Stimulated activated CD4-positive, alpha-beta T cell treated with anti-CD3 and anti-CD28 coated beads, Interleukin-2, amount 100 ng/mL, for 48 hours (primary cell): ENCODE results near the gene LYRM4.

ENCODE experiments used
- DNase-seq, 2 donors: peaks; one replicate each; pipeline ENCODE4 v3.0.0-alpha.2; 2020

Gene LYRM4

DNA sequence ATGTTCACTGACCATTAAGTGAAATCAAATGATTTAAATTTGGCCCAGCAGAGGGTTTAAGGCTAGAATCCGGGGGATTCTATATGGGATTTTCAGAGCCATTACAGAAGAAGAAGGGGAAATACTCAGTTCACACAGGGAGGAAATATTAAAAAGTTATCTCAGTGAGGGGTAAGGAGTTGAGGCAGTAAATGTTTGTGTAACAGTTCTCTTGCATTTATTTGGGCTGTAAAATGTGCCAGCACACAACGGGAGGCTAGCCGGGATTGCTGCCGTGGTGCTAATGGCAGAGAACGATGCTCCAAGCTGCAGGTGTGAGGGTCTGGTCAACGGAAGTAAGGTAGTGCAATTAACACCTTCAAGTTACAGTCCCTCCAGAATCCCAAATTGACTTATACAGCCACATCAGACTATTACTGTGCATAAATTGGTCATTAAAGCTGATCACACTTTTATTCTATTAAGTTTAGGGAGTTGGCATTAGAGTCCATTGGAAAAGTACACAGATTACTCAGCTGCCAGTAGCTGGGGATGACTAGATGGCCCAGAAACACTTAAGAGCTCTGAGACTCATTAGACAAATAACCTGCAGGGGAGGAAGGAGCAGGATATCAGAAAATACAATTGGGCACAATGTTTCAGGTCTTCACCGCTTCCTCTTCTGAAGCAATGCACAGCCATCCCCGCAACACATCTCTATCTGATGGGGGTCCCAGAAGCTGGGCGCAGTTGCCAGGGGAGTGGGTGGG, 144.3 kb downstream of the LYRM4 start:
- DNase-seq = no peak

DNA sequence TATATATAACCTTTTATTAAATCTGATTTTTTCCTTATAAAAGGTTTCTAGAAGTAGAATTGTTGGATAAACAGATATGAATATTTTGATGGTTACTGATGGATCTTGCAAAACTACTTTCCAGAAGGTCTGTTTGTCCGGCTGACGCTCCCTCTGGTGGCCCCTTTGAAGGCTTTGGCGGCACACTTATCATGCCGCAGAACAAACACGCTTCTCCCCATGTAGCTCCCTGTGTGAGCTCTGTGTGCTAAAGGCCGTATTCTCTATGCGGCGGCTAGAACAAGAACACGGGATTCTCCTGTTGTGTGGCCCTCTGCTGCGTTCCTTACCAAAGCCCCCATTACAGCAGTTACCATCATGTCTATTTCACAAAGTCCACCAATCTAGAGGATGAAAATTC, 145.6 kb downstream of the LYRM4 start:
- no peak for DNase-seq

DNA sequence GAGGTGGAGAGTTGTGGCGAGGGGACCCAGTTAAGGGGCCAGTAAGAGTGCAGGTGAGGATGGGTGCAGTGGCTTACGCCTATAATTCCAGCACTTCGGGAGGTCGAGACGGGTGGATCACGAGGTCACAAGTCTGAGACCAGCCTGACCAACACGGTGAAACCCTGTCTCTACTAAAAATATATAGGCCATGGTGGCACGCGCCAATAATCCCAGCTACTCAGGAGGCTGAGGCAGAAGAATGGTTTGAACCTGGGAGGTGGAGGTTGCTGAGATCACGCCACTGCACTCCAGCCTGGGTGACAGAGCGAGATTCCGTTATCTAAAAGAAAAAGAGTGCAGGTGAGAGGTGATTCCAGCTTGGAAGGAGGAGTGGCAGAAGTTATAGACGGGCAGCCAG, 147.7 kb downstream of the LYRM4 start:
- no peak for DNase-seq

DNA sequence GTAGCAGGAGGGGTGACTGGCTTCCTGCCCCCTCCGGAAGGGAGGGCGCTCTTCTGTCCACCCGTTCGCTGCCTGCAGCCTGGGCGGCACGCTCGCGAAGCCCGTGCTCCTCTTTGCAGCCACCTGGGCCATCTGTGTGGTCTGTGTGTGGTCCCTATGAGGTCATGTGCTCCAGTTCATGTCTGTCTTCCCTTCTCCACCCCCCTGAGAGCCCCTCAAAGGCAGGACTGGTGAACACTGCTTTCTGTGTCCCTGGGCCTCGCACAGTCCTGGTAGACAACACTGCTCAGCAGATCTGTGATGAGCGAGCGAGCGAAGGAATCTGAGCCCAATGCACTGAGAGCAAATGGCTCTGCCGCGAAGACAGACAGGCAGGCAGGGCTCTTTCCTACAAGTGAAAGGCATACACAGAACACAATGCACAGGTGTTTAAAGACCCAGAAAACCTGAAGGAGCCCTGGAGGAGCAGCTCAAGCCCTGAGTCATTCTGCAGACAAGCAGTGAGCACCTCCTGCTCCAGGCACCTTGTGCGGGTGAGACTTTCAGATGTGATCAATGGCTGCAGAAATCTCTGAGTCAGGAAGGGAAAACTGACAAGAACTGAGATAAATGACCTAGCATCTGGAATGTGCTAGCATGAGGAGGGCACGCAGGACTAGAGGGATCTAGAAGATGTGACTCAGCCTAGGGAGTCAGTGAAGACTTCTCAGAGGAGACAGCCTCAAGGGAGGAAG, 148.5 kb downstream of the LYRM4 start:
- DNase-seq = no peak

DNA sequence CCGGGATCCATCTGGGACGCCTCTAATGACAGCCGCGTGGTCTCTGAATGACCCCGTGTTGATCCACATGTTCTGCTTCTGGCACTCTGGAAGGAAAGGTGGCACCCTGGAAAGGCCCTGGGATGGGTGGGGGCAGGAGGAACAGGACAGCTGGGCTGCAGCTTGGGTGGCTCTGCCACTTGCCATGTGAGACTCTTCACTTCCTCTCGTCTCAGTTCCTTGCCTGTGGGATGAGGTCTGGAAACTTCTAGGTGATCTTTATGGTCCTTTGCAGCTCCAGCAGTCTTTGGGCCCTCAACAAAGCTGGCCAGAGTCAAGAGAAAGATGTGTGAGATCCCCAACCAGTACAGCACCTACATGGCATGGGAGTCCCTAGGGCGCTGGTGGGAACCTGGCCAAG, 149.1 kb downstream of the LYRM4 start:
- DNase-seq = no peak

DNA sequence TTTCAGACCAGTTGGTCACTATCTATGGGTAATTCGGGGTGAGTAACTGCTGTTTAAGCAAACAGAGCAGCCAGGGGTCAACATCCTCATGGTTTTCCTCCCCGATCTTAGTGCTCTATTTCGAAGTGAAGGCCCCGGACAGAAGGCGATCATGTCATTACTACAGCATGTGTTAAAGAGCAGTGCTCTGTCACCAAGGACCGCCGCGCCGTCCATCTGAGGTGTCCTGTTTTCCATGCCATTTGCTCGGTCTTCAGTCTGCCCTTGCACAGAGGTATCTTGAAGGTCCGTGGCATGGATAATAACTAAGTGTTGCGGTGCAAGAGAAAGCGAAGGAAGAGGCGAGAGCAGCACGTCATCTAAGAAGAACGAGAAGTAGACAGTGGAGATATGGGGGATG, 150.5 kb downstream of the LYRM4 start:
- no peak for DNase-seq

DNA sequence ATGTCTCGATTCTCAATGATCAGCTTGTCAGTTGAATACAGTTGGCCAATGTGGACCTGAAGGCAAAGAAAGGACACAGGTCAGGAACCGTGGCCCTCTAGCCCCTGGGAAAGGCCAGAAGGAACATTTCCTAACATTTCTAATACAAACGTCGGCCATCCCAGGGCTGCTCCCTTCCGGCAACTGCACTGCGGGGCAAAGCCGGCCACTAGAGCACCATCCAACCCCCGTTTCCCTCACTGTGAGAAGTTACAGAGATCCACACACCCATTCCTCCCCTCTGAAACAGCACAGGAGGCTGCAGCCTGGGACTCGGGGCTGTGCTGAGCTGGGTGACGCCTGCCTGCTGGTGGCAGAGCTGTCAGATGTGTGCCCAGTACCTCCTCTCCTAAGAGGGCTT, 151.3 kb downstream of the LYRM4 start:
- no peak for DNase-seq

DNA sequence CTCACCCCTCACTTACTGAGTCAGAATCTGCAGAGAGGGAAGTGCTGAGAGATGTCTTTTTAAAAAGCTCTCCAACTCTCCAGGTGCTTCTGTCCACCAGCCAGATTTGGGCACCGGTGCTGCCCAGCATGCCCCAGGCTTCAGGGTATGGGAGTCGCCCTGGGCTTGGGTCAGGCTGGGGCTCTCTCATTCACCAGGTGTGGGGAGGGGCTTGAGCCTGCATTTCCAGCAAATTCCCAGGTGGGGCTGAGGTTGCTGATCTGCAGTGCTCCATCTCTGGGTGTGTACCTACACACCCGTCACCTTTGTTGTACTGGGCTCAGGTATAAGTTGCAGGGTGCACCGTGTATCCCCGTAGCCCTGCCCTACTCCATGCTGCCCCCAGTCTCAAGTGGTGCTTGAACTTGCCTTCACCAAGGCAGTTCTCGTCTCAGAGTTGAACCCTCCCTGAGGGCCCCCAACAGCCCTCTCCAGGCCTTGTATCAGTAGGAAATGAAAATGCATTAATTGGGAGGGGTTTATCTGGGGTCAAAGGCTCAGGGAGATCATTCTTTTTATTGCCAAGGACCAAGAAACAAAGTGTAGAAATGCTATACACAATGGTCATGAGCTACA, 152.1 kb downstream of the LYRM4 start:
- DNase-seq = no peak

DNA sequence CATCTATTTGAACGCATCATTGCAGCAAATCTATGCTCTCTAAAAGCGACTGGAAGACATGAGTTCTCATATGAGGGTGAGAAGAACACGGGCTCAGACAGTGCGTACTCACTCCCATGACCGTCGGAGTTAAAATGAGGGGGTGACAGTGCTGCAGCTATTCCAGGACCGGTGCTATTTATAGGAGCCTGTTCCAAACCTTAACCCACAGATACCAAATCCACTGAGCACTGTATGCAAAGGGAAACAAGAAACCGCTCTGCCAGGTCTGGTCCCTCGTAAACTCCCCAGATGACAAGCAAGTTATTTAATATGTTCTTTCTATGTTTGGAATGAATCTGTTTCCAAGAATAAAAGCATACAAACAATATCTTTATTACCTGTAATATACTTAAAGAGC, 152.7 kb downstream of the LYRM4 start:
- no peak for DNase-seq

DNA sequence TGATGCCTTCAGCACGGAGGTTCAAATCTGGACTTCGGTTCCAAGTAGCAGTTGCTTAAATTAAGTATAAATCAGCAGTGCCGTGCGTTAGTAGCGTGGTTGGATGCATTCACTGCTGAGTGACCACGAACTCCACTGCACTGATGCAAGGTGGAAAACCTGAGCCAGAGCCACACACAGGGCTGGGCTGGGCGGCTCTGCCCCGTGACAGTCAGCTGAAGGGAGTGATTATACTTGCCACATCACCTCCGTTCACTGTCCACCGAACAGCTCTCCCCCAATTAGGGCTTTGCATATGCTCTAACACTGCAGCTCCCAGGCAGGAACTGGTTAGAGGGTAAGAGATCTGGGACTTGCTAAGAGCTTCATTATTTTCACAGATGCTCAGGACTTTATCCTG, 153.4 kb downstream of the LYRM4 start:
- no peak for DNase-seq

DNA sequence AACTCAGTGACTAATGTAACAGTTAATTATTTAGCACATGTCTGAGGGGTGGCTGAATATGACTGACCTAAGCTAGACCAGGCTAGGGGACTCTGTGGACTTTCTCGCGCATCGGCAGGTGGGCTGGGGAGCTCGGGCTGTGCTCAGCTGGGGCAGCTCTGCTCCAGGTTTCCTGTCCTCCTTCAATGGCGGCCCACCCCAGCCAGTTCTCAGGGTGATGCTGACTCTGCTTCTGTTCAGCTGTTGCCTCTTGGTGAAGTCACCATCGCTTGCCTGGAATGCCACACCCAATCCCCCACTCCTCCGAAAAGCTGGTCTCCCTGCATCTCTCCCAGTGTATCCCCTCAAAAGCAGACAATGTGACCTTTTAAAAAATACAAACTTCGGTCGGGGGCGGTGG, 155.6 kb downstream of the LYRM4 start:
- DNase-seq = no peak

DNA sequence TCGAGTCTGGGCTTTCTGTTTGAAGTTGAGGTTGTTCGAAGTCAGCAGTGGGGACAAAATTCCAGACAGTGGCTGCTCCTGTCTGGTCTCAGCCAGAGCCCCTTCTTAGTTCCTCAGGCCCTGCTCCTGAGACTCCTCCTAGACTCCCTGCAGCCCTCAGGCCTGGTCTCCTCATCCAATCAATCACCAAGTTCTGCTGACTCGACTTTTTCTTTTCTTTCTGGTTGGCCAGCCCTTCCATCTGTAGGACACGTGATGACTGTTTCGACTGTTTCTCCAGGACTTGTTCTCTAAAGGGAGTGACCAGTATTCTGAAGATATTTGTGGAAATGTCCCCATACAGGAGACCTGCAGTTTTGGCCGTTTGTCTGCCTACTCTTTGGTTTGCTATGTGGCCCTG, 156.1 kb downstream of the LYRM4 start:
- DNase-seq = no peak

DNA sequence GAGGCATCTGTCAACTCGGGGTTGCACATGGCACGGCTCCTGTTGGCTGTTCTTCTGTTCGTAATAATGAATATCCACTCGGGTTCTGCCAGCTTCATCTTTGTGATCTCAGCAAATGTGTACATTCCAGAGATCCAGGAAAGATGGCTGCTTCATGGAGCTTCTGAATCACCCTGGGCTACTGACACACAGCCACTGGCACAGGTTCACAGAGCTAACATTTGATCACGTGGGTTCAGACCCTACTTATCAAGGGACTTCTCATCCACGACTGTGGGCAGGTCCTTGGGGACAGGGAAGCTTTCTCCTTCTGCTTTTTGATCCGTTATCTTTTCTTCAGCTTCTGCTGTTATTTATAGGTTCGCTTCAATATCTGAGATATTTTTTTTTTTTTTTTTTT, 157.5 kb downstream of the LYRM4 start:
- DNase-seq = no peak

DNA sequence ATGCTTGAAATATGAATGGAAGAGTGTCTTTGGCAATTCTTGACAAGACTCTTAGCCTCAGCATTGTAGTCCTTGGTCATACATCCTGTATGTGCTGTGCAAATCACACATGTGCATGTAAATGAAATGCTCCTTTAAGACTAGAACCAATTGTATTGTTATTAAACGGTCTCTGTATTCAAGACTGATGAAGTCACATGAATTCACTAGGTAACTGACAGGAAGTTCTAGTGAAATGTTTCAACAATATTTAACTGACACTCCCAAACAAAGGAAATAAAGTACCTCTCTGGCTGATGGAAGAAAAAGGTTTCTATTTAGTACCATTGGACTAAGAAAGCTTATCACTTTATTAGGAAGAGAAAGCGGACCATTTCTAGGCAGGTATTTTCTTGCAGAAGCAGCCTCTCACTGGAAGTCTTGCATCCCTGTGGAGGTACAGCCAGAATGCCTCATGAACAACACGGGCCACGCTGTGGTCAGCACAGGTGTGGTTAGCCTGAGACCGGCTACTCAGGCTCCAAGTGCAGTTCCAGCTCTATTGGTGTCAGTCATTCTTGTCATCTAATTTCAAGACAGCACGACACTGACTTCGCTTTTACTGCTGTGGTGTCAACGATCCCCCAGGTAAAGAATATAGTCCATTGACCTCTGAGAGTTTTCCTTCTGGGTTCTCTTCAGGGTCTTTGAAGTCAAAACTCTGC, 158.3 kb downstream of the LYRM4 start:
- DNase-seq = no peak

DNA sequence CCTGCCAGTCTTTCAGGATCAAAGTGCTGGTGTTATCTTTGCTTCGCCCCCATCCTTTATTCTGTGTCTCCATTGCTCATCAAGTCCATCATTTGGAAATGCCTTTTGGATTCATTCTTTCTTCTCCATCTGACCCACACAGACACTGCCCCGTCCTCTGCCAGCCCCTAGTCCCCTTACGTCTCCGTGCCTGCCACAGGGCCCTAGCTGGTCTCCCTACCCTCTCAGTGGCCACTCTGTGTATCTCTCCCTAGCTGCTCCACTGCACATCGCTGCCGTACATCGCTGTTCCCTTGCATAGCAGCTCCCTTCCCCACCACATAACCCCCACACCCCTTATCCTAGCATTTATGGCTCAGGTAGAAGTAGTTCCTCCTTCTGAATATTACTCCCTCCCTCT, 159.9 kb downstream of the LYRM4 start:
- DNase-seq = no peak

DNA sequence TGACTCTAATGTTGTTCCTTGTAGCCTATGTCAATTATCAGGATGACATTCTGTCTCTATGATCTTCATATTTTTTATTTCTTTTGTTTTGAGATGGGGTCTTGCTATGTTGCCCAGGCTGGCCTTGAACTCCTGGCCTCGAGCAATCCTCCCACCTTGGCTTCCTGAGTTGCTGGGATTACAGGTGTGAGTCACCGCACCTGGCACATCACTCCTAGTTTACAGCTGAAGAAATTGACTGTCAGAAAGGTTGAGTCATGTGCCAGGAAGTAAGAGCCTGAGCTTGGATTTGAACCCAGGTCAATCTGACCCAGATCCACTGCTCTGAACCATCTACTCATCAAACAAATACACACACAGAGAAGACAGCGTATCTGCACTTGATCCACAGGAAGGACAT, 161.2 kb downstream of the LYRM4 start:
- no peak for DNase-seq

DNA sequence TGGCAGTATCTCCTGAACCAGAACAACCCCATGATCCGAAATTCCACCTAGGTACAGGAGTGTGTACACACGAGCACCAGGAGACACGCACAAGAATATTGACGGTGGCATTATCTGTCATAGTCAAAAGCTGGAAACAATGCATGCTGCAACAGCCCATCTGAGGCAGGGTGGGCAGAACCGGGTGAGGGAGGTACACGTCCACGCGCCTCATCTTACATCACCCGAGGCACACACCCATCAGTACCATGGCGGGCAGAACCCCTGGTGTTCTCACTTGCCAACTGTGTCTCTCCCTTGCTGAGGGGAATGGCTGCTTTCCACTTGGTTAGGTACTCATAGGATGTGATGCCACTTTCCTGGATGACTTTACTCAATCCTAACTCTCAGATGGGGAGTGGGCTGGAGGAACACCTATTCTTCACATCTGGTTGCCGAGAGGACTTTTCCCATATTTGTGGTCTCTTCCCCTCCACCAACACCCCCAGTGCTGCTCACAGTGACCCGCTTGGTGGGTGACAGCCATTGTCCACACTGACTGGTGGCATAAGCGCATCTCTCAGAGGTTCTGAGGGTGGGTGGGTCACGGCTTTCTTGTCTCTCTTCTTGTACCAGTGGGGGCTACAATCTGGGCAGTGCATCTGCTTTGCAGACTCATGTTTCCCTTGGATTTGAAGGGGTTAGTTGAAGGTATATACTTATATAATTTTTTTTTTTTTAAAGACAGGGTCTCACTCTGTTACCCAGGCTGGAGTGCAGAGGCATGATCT, 162.1 kb downstream of the LYRM4 start:
- DNase-seq = no peak

DNA sequence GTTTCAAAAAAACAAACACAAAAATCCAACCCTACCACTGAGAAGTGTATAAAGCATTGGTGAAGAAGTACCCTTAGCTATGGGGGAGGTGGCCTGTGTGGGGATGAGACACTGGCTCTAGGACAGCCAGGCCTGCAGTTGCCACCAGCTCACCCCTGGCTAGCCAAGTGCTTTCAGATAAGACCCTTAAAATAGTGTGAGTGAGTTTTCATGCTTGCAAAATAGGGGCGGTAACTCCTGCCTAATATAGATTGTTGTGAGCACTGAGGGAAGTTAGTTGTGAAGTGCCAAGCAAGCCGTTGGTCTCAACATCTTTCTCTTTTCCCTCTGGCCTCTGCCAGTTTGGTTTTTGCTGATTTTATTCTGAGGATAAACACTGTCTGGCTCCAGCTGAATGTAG, 164.3 kb downstream of the LYRM4 start:
- no peak for DNase-seq

DNA sequence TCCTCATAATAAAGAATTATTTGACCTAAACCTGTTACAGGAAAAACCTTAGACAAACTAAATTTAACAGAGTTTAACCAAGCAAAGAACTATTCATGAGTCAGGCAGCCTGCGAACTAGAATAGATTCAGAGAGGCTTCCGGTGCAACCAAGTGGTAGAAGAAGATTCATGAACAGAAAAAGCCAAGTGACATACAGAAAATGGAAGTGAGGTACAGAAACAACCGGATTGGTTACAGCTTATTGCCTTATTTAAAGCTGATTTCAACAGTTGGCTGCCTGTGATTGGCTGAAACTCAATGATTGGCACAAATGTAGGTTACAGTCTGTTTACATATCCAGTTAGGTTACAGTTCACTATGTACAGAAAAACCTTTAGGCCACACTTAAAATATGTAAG, 165.5 kb downstream of the LYRM4 start:
- no peak for DNase-seq

DNA sequence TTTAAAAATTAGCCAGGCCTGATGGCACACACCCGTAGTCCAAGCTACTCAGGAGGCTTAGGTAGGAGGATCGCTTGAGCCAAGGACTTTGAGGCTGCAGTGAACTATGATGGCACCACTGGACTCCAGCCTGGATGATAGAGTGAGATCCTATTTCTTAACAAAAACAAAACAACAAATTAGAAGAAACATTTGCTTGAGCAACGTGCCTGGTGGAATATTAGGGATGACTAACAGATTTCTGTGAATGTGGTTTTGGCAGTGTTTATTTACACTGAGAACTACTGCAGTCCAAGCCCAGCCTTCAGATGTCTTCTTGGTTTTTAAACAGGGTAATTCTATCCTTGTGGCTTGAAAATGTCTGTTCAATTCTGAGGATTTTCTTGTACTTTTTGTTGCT, 166.4 kb downstream of the LYRM4 start:
- no peak for DNase-seq

DNA sequence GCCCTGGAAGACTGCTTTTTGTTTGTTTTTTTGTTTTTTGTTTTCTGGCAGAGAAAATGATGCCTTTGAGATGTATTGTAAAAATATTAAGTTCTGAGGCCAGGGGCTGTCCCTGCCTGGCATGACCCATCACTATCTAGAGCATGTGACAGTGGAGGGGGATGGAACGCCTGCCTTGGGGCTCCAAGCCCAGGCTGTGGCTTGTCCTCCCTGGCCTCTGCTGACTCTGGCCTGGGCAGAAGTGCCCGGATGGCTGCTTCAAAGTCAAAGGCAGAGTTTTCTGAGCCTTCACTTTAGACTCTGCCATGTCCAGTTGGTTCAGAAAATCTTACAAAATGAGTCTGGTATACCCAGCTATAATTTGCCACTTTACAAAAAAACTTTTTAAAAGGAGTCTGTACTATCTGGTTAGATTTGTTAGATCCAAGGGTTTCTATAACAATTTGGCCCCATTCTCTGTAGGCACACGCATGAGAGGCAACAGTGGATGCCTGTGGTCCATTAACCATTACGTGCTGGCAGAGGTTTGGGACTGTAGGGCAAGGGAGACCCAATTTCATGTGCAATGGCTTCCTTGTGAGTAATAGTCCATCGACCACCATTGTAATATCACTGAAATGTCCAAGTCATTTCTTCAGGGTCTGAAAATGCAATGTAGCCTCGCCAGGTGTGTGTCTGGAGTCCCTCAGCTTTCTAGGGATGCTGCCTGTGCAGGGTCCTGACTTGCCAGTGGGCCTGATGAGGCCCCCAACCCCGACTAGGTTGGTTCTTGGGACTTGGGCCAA, 167.3 kb downstream of the LYRM4 start:
- no peak for DNase-seq
